GM19395 (cell line): Measurements from ENCODE around the gene OR7D2.
A peak's percentile ranks its signal among the peaks of the same experiment; 100 is the strongest.
"Not testable (repeated sequence)": the region's sequence is repeated elsewhere in the genome, so short reads cannot be mapped to it uniquely, and the experiment has no call there.

Experiments
- ATAC-seq: cut with Tn5 transposase; IDR thresholded peaks from one replicate; pipeline ENCODE4 v1.9.1; 2021; ENCODE audit warnings: mild to moderate bottlenecking, moderate library complexity; ENCODE audit not compliant: unreplicated experiment

The OR7D2 gene

DNA sequence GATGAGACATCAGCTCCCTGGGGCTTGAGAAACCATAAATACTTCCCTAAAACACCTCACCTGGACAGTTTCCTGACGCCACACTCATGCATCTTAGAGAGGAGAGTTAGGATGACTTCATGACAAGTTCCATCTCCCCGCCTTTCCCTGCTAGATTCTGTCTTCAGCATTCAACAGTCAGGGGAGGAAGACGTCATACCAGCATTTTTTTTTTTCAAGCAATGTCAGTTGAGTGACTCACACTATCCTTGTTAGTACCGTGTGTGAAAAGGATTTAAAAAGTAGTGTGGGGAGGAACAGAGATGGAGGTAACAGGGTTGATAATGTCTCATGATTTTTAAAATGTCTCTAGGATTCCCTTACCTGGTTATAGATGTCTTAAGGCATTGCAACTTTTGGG lies at the start of gene OR7D2:
Gene OR7D2, plus strand, starts transcription at position 79 of the 400 bp plus-strand sequence. CDS start 6,803 bp downstream, outside the sequence.
- no peak for ATAC-seq

DNA sequence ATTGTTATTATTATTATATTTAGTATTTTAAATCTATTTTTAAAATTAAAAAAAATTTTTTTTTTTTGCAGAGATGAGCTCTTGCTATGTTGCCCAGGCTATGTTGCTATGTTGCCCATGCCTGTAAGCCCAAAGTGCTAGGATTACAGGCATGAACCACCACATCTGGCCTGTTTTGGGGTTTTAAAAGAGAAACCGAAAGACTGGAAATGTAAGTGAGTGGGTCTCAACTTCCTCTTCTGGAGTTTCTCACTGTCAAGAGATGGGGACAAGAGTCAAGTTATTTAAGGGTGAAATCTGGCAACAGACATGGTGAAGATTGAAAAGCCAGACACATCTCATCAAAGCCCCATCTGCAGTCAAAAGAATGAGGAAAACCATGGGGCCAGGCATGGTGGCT lies 47.8 kb upstream of the OR7D2 start:
- ATAC-seq, result no peak

DNA sequence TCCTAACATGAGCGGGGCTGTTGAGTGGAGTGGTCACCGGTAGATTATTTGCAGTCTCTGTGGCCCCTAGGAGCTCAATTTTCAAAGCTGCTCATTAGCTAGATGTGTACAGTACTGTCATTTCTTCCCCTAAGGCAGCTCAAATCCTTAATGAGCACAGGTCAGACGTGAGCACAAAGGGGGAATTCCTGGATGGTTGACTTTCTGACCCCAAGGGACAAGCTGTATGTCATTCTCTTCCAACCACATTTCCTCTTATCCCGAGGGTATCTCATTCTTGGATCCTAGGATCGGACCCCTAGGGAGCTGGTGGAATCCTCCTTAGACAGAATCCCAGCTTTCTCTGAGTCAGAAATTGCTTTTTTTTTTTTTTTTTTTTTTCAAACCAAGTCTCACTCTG lies 46.4 kb upstream of the OR7D2 start:
- ATAC-seq, result no peak

DNA sequence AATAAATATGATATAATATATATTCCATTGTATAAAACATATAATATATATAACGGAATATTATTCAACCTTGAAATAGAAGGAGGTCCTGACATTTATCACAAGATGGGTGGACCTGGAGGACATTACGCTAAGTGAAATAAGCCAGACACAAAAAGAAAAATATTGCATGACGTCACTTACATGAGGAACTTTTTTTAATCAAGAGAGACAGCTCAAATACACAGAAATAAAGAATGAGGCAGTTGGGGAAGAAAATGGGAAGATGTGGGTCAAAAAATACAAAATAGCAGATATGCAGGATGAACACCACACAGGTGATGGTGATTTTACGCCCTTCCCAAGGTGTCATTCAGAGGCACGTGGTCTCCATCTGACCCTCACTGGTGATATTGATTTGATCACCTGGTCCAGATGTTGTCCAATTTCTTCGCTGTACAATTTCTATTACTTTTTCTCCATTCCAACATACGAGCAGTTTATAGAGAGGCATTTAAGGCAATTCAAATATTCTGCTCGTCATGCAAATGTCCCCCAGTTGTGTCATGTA lies 39.1 kb upstream of the OR7D2 start:
- ATAC-seq, result no peak

DNA sequence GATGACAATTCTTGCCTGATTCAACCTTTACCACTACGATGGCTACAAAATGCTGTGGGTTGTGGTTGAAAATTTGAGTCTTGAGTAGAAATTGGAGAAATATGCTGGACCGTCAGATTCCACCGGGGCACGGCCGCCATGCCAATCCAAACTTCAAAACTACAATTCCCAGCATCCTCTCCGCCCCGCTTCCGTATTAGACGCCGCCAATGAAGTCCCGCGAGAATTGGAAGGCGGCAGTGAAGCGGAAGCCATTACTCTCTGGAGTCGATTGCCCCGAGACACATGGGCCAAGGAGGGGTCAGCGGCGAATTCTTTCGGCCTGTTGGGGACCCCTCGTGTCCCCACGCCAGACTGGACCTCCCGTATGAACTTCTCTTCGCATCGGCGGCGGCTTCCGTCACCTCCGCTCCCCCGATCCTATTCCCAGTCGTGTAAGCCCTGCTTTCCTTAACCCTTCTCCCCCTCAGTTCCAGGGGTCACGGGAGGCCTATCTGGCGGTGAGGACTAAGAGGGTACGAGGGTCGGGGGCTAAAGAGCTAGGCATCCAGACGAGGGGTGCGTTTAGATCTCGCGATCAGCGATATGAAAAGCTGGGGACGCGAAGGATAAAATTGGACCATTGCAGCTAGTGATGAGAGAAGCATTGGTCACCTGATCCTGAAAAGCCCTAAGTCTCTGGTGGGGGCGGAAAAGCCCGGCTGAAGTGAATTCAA lies 38.5 kb upstream of the OR7D2 start, which contains the start of gene ZNF317:
Gene ZNF317, plus strand, starts transcription at position 239 of the 716 bp plus-strand sequence. CDS start 15,620 bp downstream, outside the sequence.
- peak; percentile 97 for ATAC-seq

DNA sequence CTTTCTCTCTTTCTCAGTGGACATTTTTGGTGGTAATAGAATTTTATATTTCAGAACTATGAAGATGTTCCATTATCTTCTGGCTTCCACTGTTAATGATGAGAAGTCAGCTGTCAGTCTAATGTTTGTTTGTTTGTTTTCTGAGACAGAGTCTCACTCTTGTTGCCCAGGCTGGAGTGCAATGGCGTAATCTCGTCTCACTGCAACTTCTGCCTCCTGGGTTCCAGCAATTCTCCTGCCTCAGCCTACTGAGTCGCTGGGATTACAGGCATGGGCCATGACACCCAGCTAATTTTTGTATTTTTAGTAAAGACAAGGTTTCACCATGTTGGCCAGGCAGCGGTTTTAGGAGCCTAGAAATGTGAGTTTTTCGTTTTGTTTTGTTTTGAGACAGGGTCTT lies 33.9 kb upstream of the OR7D2 start:
- ATAC-seq, result no peak

DNA sequence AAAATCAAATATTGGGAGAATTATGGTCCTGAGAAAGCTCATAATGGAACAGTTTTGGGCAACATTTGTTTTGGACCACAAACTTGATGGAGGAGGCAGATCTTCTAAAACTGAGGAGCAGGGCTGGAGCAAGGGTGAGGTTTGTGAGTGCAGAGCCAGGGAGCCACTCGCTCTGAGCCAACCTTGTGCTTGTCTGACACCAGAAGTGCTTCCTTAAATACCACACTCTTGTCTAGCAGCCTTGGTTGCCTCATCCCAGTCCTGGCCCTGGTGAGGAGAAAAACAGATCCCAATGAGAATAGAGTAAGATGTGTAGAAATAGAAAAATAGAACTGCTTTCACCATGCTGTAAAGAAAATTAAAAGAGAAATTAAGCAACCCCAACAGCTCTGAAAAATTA lies 31.9 kb upstream of the OR7D2 start:
- ATAC-seq, result no peak

DNA sequence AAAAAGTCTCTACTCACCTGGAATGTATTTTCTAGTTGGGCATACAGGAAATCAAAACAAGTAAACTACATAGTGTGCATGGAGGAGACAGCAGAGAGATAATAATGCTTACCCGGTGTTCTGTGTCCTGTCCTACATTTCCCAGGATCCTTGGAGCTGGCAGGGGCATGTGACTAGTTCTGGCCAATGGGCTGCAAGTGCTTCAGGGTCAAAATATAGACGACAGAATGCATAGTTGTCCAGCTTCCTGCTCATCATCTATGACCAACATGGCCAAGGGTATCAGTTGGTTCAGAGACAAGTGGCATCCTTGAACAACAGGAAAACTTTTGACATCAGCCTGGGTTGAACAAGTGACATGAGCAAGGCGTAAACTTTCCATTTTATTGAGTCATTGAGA lies 30.1 kb upstream of the OR7D2 start:
- no peak for ATAC-seq

DNA sequence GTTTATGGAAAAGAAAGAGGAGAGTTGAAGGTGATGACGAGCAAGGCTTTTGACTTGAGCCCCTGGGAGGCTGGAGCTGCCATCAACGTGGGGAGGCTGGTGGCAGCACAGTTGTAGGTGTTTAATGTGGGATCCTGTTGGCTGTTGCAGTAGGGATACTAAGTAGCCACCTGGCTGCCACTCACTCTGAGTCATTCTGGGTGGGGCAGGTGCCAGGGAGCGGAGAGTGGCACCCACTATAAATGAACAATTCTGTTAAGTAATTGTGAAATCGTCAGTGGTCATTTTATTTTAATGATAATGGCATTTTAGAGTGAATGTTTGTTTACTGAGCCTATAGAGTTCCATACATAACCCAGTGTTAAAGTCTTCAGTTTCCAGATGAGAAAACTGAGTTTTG lies 28.8 kb upstream of the OR7D2 start:
- ATAC-seq, result no peak

DNA sequence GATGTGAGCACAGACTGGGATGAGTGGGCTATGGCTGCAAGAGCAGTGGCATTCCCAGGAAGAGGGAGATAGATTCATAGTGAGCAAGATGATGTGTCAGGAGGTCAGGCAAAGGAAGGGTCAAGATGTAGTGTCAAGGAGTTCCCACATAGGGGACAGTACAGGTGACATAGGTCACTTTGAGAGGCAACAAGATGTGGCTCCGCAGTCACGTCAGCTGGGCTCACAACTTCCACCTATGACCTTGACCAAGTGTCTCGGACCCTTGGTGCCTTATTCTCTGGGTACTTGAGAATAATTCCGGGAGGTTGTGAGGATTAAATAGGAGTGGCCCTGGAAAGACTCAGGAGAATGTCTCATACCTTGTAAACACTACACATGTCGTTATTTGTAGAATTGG lies 28.1 kb upstream of the OR7D2 start:
- no peak for ATAC-seq

DNA sequence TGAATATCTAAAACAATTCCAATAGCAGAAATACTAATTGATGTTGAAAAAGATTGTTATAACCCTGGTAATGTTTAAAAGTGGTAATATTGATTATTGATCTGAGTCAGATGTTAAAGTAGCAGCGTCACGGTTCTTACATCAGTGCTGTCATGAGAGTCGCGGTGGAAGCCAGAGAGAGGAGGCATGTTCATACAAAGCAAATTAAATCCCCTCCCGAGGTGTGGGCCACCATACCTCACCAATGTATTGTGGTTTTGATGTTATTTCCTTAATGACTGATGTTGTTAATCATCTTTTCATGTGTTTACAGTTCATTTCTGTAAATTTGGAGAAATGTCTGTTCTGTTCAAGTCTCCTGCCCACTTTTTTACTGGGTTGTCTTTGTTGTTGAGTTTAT lies 27.4 kb upstream of the OR7D2 start:
- ATAC-seq, result no peak

DNA sequence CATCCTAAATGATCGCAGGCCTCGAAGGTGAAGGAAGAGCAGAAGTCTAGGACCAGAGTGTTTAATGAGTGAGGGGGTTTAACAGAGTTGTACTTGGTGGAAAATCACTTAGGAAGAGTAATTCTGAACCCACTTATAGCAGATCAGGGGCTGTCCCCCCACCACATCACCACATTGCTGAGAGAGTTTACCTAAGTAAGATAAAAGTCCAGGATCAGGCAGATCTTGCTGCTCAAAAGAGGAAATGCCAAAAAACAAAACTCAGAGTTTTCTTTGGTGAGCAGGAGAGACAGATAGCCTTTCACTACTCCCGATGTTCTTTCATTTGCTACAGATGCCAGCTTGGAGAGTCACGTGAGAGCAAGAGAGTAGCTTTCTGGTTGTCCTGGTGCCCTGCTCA lies 23.2 kb upstream of the OR7D2 start:
- ATAC-seq, result no peak

DNA sequence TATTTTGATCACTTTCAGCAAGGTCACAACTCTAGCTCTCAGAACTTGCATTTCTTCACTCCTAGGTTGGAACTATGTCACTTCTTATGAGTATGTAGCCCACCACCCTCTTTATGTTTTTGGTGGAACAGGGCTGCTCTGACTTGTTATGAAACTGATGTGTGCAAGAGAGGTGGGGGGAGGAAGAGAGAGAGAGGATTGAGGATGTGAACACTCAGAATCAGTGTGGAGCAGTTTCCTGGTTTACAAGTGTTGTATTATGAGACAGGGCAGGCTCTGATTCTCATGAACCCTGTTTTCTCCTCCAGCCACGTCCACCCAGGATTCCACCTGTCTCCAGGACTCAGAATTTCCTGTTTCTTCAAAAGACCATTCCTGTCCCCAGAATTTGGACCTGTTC lies 22.5 kb upstream of the OR7D2 start:
- no peak for ATAC-seq

DNA sequence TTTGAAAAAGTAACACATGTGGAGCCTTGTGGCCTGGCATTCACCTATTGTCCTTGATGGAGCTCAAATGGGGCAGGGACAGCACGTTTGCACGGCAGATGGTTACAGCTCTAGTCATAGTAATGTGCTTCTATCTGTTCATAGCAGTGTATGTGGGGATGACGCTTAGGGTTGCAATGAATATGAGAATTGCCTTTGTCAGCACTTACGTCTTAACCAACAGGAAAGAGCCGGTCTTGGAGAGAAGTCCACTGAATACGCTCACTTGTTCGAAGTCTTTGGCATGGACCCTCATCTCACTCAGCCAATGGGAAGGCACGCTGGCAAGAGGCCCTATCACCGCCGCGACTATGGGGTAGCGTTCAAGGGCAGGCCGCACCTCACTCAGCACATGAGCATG lies 18.9 kb upstream of the OR7D2 start:
- ATAC-seq, result no peak

DNA sequence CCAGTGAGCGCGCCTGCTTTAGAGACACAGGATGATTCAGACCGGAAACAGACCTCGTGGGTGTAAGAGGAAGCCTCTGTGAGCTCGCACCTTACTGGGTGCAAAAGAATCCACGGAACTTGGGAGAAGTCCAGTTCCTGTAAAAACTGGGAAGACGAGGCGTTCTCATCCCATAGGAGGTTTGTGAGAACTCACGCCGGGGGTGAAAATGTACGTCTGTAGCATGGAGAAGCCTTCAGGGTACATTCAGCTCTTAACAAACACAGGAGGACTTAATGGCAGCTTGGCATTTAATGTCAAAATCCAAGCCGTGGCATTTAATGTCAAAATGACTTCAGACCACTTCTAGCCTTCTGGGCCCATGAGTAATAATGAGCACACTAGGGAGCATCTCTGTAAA lies 17.4 kb upstream of the OR7D2 start:
- ATAC-seq, result no peak

DNA sequence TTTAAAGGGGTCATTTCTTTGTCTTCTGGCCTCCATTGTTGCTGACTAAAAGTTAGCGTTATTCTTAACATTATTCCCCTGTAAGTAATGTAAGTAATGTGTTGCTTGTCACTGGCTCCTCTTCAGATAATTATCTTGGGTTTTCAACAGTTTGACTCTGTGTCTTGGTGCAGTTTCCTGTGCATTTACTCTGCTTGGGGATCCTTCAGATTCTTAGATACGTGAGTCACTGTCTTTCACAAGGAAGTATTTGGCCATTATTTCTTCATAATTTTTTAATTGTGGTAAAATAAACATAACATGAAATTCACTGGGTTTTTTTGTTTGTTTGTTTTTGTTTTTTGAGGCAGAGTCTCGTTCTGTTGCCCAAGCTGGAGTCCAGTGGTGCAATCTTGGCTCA lies 13.5 kb upstream of the OR7D2 start:
- no peak for ATAC-seq

DNA sequence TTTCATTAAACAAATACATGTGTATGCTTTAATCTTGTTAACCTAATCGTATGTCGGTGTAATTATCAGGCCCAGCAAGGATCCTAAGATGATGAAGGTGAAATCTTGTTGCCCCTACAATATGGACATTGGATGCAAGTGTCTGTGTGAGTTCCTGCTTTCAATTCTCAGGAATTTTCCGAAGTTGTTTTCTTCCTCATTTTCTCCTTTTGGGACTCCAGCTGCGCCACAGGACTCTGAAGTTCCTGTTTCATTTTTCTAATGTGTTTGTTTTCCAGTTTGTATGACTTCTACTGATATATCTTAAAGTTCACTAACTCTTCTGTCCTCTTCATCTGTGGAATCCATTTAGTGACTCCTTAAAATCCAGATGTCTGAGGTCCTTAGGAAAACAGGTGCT lies 11.9 kb upstream of the OR7D2 start:
- ATAC-seq, result no peak

DNA sequence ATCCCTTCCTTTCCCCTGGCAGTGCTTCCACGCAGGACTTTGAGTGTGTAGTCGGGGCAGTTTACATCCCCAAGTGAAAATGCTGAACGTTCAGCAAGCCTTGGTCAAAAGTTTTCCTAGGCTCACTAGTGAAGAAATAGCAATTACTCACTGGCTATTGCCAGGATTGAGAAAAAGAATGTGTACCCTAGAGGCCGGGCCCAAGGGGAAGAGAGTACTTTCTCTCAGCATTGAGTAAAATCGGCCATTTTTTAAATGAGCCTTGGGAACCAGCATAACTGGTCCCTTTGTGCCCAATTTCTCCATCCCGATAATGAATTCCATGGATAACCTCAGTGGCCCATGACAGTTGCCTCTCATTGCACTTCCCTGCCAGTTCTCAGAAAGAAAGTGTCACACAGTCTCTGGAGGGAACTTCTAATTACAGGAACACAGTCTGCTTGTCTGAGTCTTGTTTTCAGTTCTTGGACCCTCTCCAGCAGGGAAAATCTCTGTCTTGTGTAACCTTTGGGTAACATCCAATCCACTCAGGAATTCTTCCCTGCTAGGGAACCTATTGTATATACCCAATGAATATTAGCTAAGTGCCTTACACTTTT lies 7.3 kb upstream of the OR7D2 start:
- no peak for ATAC-seq

DNA sequence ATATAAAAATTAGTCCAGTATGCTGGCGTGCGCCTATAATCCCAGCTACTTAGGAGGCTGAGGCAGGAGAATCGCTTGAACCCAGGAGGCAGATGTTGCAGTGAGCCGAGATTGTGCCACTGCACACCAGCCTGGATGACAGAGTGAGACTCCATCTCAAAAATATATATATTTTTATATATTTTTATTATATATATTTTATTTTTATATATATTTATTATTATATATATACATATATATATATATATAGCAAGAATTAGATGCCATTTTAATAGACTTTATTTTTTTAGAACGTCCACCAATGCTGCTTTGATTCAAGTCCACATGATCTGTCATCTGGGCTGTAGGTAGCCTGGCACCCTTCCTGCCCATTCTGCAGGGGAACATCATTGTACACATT lies 3.5 kb upstream of the OR7D2 start:
- no peak for ATAC-seq

DNA sequence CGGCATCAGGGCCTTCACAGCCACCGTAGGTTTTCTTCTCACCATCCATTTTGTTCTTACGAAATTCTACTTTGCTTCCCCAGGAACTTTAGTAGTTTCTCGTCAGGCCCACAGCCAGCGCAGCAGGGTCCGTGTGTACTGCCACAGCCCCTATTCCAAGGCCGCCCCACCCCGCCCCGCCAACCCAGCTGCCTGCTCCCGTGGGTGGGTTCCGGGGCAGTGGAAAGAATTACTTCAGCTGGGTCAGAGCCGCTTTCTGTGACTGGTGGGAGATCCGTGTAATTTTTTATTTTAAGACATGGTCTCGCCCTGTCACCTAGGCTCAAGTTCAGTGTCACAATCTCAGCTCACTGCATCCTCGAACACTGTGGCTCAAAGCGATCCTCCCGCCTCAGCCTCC lies 4.2 kb downstream of the OR7D2 start:
- ATAC-seq, result no peak

DNA sequence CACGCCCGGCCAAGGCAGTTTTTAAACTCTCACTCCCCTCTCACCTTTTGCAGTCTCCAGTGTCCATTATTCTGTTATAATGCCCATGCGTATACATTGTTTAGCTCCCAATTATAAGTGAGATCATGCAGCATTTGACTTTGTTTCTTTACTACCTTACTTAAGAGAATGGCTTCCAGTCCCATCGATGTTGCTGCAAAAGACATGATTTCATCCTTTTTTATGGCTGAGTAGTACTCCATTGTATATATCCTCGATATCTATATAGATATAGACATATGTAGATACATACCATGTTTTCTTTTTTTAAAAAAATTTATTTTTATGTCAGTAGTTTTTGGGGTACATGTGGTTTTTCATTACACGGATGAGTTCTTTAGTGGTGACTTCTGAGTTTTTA lies 8.4 kb downstream of the OR7D2 start:
- no peak for ATAC-seq

DNA sequence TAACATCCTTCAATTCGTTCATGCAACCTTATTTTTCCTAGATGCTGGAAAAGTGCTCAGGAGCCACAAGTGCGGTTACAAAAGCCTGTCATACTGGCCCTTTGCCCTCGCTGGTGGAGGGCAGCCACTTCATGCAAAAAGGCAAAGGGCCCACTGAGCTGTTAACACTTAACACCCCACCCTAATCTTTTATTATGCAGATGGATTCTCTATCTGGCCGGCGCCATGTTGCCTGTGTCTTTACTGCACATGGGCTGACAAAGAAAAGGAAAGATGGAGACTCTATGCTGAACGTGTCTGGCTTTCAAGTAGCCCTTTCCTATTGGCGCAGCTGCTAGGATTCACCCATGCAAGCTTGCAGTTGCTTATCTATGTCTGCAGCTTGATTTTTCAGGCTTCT lies 10.8 kb downstream of the OR7D2 start:
- ATAC-seq, result no peak

DNA sequence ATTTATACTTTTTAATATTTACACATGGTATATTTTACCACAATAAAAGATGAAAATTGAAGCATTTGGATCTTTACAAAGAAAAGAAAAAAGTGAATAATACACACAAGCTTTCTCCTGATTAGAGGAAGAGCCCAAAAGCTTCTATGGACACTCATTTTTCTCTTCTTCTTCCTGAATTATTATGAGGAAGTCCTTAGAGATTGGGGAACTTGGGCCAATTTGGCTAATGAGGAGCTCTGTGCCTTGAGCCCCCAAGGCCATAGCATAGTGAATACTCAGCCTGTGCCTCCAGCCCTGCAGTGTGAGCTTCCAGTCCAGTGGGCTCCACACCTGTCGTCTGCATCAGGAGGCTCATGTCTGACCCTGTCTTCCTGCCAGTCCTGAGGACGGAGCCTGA lies 19.3 kb downstream of the OR7D2 start:
- not testable (repeated sequence) for ATAC-seq
